ENCODE data around the gene ATP6V0D1.

ATP6V0D1 gene

GRCh38 chr16:67525176-67525860 lies 44.4 kb upstream of the ATP6V0D1 start:
- Histone ChIP-seq H3K4me1 (ENCODE audit: low read length) (0 out of 2 replicates have a peak, but pooled peaks cover 5% of the 10 kb centered on the region), H3K27ac (ENCODE audit: low read length) (no peak overlapping the region), H3K9me3 (replicated peaks; ENCODE audit: insufficient read depth, low read length) (no peaks in the 10 kb centered on the region), H3K4me3 (ENCODE audit: low read length) (no peak overlapping the region), H4K20me1 (ENCODE audit: insufficient read depth, low read length) (no peaks in the 10 kb centered on the region), H3K9me2 (replicated peaks; ENCODE audit: insufficient read depth, low read length) (no peaks in the 10 kb centered on the region), H3K36me3 (replicated peaks; ENCODE audit: insufficient read depth, low read length) (no peaks in the 10 kb centered on the region), H2AFZ (ENCODE audit: low read length) (no peak overlapping the region), H3K79me2 (ENCODE audit: low read length) (peaks cover 12% of the 10 kb centered on the region), H3K9ac (ENCODE audit: low read length) (no peak overlapping the region), H3K27me3 (replicated peaks; ENCODE audit: insufficient read depth, low read length) (no peaks in the 10 kb centered on the region), H3F3A (ENCODE audit: insufficient read depth, low read length) (peaks cover 4% of the 10 kb centered on the region; the same call in 1 of the 2 replicates), H3K4me2 (ENCODE audit: low read depth, low read length) (no peak overlapping the region)
- no peak for DNase-seq
- TF ChIP-seq EZH2phosphoT487 (IDR thresholded peaks at IDR 0.05; ENCODE audit: low read length) (no peak), CTCF (IDR thresholded peaks at IDR 0.05; ENCODE audit: low read length) (peak; percentile 9; the same call in 1 of the 2 replicates), EZH2 (optimal IDR thresholded peaks at IDR 0.05; ENCODE audit: low read depth, low read length) (no peak)

- Histone ChIP-seq H3K27ac (ENCODE audit: low read length) (peak overlapping the region; percentile 73), H3F3A (ENCODE audit: insufficient read depth, low read length) (no peaks in the 10 kb centered on the region), H3K9me2 (replicated peaks; ENCODE audit: insufficient read depth, low read length) (no peaks in the 10 kb centered on the region), H3K9ac (ENCODE audit: low read length) (peak overlapping the region; percentile 48), H4K20me1 (ENCODE audit: insufficient read depth, low read length) (no peaks in the 10 kb centered on the region), H3K79me2 (ENCODE audit: low read length) (no peaks in the 10 kb centered on the region), H3K4me2 (ENCODE audit: low read depth, low read length) (peak overlapping the region; percentile 69), H3K9me3 (replicated peaks; ENCODE audit: insufficient read depth, low read length) (no peaks in the 10 kb centered on the region), H3K27me3 (replicated peaks; ENCODE audit: insufficient read depth, low read length) (no peaks in the 10 kb centered on the region), H3K4me3 (ENCODE audit: low read length) (peak overlapping the region; percentile 57), H3K4me1 (ENCODE audit: low read length) (peaks cover 10% of the 10 kb centered on the region), H2AFZ (ENCODE audit: low read length) (peak overlapping the region; percentile 68), H3K36me3 (replicated peaks; ENCODE audit: insufficient read depth, low read length) (no peaks in the 10 kb centered on the region)
- DNase-seq, result peak; percentile 97
- peak; percentile 84 for TF ChIP-seq CTCF (IDR thresholded peaks at IDR 0.05; ENCODE audit: low read length)
- no peak for TF ChIP-seq EZH2 (optimal IDR thresholded peaks at IDR 0.05; ENCODE audit: low read depth, low read length)
Observed at GRCh38 chr16:67521095-67521804, 40.3 kb upstream of the ATP6V0D1 start.

- H3K4me1 ChIP-seq (ENCODE audit: low read length), result peaks cover 7% of the 10 kb centered on the region
- H3K27ac ChIP-seq (ENCODE audit: low read length), result no peak overlapping the region
- H3K4me3 ChIP-seq (ENCODE audit: low read length), result no peak overlapping the region
- no peaks in the 10 kb centered on the region for H3F3A ChIP-seq (ENCODE audit: insufficient read depth, low read length)
- no peak overlapping the region for H3K9ac ChIP-seq (ENCODE audit: low read length)
- no peaks in the 10 kb centered on the region for H3K27me3 ChIP-seq (replicated peaks; ENCODE audit: insufficient read depth, low read length)
- no peaks in the 10 kb centered on the region for H3K79me2 ChIP-seq (ENCODE audit: low read length)
- H3K36me3 ChIP-seq (replicated peaks; ENCODE audit: insufficient read depth, low read length), result no peaks in the 10 kb centered on the region
- H3K9me3 ChIP-seq (replicated peaks; ENCODE audit: insufficient read depth, low read length), result no peaks in the 10 kb centered on the region
- no peak for DNase-seq
- TF ChIP-seq EZH2 (optimal IDR thresholded peaks at IDR 0.05; ENCODE audit: low read depth, low read length) (no peak), EZH2phosphoT487 (IDR thresholded peaks at IDR 0.05; ENCODE audit: low read length) (no peak), CTCF (IDR thresholded peaks at IDR 0.05; ENCODE audit: low read length) (no peak)
- H4K20me1 ChIP-seq (ENCODE audit: insufficient read depth, low read length), result no peaks in the 10 kb centered on the region
- H2AFZ ChIP-seq (ENCODE audit: low read length), result no peak overlapping the region
- no peak overlapping the region for H3K4me2 ChIP-seq (ENCODE audit: low read depth, low read length)
- H3K9me2 ChIP-seq (replicated peaks; ENCODE audit: insufficient read depth, low read length), result no peaks in the 10 kb centered on the region
Observed at GRCh38 chr16:67519242-67519641, 38.3 kb upstream of the ATP6V0D1 start.
